Activated CD8-positive, alpha-beta memory T cell treated with anti-CD3 and anti-CD28 coated beads, Interleukin-2, amount 50 U/mL, for 24 hours (primary cell): Measurements from ENCODE around the gene DLAT.
"Not testable (repeated sequence)": the region's sequence is repeated elsewhere in the genome, so short reads cannot be mapped to it uniquely, and the experiment has no call there.

Experiments used
- DNase-seq: peaks from one replicate; pipeline ENCODE4 v3.0.0-alpha.2; 2020; ENCODE audit errors: extremely low read depth

DLAT gene

GRCh38 chr11:112005422-112006094 is 19.6 kb upstream of the DLAT start:
- DNase-seq, result no peak

- not testable (repeated sequence) for DNase-seq
Measured at GRCh38 chr11:112006095-112006441, 19.1 kb upstream of the DLAT start.

GRCh38 chr11:112011451-112011850 is 13.8 kb upstream of the DLAT start:
- DNase-seq, result not testable (repeated sequence)

- DNase-seq, result no peak
Measured at GRCh38 chr11:112012874-112013273, 12.3 kb upstream of the DLAT start.

GRCh38 chr11:112013497-112014164 is 11.6 kb upstream of the DLAT start:
- DNase-seq, result no peak

- DNase-seq, result no peak
Measured at GRCh38 chr11:112016088-112016764, 9.0 kb upstream of the DLAT start.

GRCh38 chr11:112016765-112017376 is 8.3 kb upstream of the DLAT start:
- no peak for DNase-seq

- DNase-seq, result no peak
Measured at GRCh38 chr11:112017538-112017937, 7.7 kb upstream of the DLAT start.

- DNase-seq, result no peak
Measured at GRCh38 chr11:112019066-112019465, 6.1 kb upstream of the DLAT start.

GRCh38 chr11:112023104-112023503 is 2.1 kb upstream of the DLAT start:
- DNase-seq, result no peak

GRCh38 chr11:112024178-112024772 is 933 bp upstream of the DLAT start:
- DNase-seq, result no peak

GRCh38 chr11:112025707-112026106 is 499 bp downstream of the DLAT start:
- DNase-seq, result no peak

- DNase-seq, result not testable (repeated sequence)
Measured at GRCh38 chr11:112026784-112027410, 1.7 kb downstream of the DLAT start.

- no peak for DNase-seq
Measured at GRCh38 chr11:112029460-112029859, 4.3 kb downstream of the DLAT start.

GRCh38 chr11:112033902-112034301 is 8.7 kb downstream of the DLAT start:
- no peak for DNase-seq

- DNase-seq, result no peak
Measured at GRCh38 chr11:112037527-112037926, 12.3 kb downstream of the DLAT start.

- no peak for DNase-seq
Measured at GRCh38 chr11:112042161-112042960, 17.2 kb downstream of the DLAT start.

GRCh38 chr11:112042961-112043304 is 17.7 kb downstream of the DLAT start:
- no peak for DNase-seq

GRCh38 chr11:112044961-112045360 is 19.8 kb downstream of the DLAT start:
- no peak for DNase-seq

- not testable (repeated sequence) for DNase-seq
Measured at GRCh38 chr11:112046647-112047046, 21.4 kb downstream of the DLAT start.

- not testable (repeated sequence) for DNase-seq
Measured at GRCh38 chr11:112048256-112048655, 23.0 kb downstream of the DLAT start.
